ENCODE measurements around the gene SHANK3.
"Not testable (repeated sequence)": the region's sequence is repeated elsewhere in the genome, so short reads cannot be mapped to it uniquely, and the experiment has no call there.

Gene SHANK3

GRCh38 chr22:50672471-50673230, at the start of gene SHANK3:
TSS of gene SHANK3 (plus strand) at chr22:50672823.
- peak; percentile 41 for DNase-seq (ENCODE audit: low spot score)

GRCh38 chr22:50624347-50625130, 48.1 kb upstream of the SHANK3 start:
- DNase-seq (ENCODE audit: low spot score): no peak

- DNase-seq (ENCODE audit: low spot score): no peak
Measured at GRCh38 chr22:50625131-50625567, 47.5 kb upstream of the SHANK3 start.

GRCh38 chr22:50625568-50626313, 46.9 kb upstream of the SHANK3 start:
- peak; percentile 14 for DNase-seq (ENCODE audit: low spot score)

GRCh38 chr22:50626314-50626849, 46.2 kb upstream of the SHANK3 start:
- DNase-seq (ENCODE audit: low spot score): peak; percentile 14

- peak; percentile 62 for DNase-seq (ENCODE audit: low spot score)
Measured at GRCh38 chr22:50626850-50627641, 45.6 kb upstream of the SHANK3 start.

GRCh38 chr22:50627642-50628542, 44.7 kb upstream of the SHANK3 start, which contains the start of gene ARSA:
TSS of gene ARSA (minus strand) at chr22:50628152. CDS start at chr22:50627779, 373 bp downstream.
- DNase-seq (ENCODE audit: low spot score): peak; percentile 96

- no peak for DNase-seq (ENCODE audit: low spot score)
Measured at GRCh38 chr22:50628543-50629134, 44.0 kb upstream of the SHANK3 start.

- DNase-seq (ENCODE audit: low spot score): no peak
Measured at GRCh38 chr22:50630376-50630775, 42.2 kb upstream of the SHANK3 start.

- no peak for DNase-seq (ENCODE audit: low spot score)
Measured at GRCh38 chr22:50633086-50633485, 39.5 kb upstream of the SHANK3 start.

GRCh38 chr22:50633771-50634170, 38.9 kb upstream of the SHANK3 start:
- no peak for DNase-seq (ENCODE audit: low spot score)

GRCh38 chr22:50635591-50635990, 37.0 kb upstream of the SHANK3 start:
- peak; percentile 16 for DNase-seq (ENCODE audit: low spot score)

- not testable (repeated sequence) for DNase-seq (ENCODE audit: low spot score)
Measured at GRCh38 chr22:50640296-50640695, 32.3 kb upstream of the SHANK3 start.

- DNase-seq (ENCODE audit: low spot score): no peak
Measured at GRCh38 chr22:50640857-50641647, 31.6 kb upstream of the SHANK3 start.

GRCh38 chr22:50641696-50642607, 30.7 kb upstream of the SHANK3 start:
- peak; percentile 33 for DNase-seq (ENCODE audit: low spot score)

- not testable (repeated sequence) for DNase-seq (ENCODE audit: low spot score)
Measured at GRCh38 chr22:50643021-50643820, 29.4 kb upstream of the SHANK3 start.

- DNase-seq (ENCODE audit: low spot score): not testable (repeated sequence)
Measured at GRCh38 chr22:50643821-50644101, 28.9 kb upstream of the SHANK3 start.
